Measurements from ENCODE around the gene BRD1. TPM values are rescaled to one million over a fixed set of nuclear protein-coding genes. Genes with fewer than 3 reads are reported as not detected.

BRD1 gene
- total RNA-seq, 4 donors from 2014 or later: 43.4 to 70.5 (median 50.3) TPM

- Histone ChIP-seq H3K4me3 (no peak overlapping the region), H3K27me3 (peaks cover 21% of the 10 kb centered on the region), H3K27ac (no peak overlapping the region), H3K9me3 (peaks cover 0 to 3% of the 10 kb centered on the region in 2 donors), H3K36me3 (no peaks in the 10 kb centered on the region), H3K4me1 (no peaks in the 10 kb centered on the region)
- DNase-seq: no peak
- in situ Hi-C loops (cut with MboI; ENCODE audit: low pct_ligation_motif_present in 1 of 4, low pct_unique_long_range_greater_than_20kb in 1 of 4, low sequenced_read_pairs in 3 of 4): no loop called here
- intact Hi-C loops (cut with DNase I; ENCODE audit: low total_unique reads): no loop called here
- no peak for TF ChIP-seq POLR2AphosphoS5 (IDR thresholded peaks at IDR 0.05)
- TF ChIP-seq POLR2A (IDR thresholded peaks at IDR 0.05): no peak
- TF ChIP-seq CTCF (IDR thresholded peaks at IDR 0.05): no peak
- no peak for TF ChIP-seq EP300 (IDR thresholded peaks at IDR 0.05; ENCODE audit: low read depth)
- WGBS, 2 donors (ENCODE audit: low coverage in 1 of 2): 50 to 85% methylated on average over 2 to 8 of the region's 8 CpGs
Measured at GRCh38 chr22:49738566-49738965, 89.1 kb downstream of the BRD1 start.

- H3K4me1 ChIP-seq: no peaks in the 10 kb centered on the region
- peaks cover 21% of the 10 kb centered on the region for H3K27me3 ChIP-seq
- no peaks in the 10 kb centered on the region for H3K36me3 ChIP-seq
- H3K4me3 ChIP-seq: no peak overlapping the region
- no peak for DNase-seq
- TF ChIP-seq POLR2AphosphoS5 (IDR thresholded peaks at IDR 0.05) (no peak), CTCF (IDR thresholded peaks at IDR 0.05) (no peak), POLR2A (IDR thresholded peaks at IDR 0.05) (no peak), EP300 (IDR thresholded peaks at IDR 0.05; ENCODE audit: low read depth) (no peak)
- no peaks in the 10 kb centered on the region for H3K9me3 ChIP-seq
- 90 to 92% methylated on average over 4 to 12 of the region's 12 CpGs for WGBS, 2 donors (ENCODE audit: low coverage in 1 of 2)
- H3K27ac ChIP-seq: no peak overlapping the region
- in situ Hi-C loops (cut with MboI; ENCODE audit: low pct_ligation_motif_present in 1 of 4, low pct_unique_long_range_greater_than_20kb in 1 of 4, low sequenced_read_pairs in 3 of 4) (no loop called here), intact Hi-C loops (cut with DNase I; ENCODE audit: low total_unique reads) (no loop called here)
Measured at GRCh38 chr22:49738006-49738405, 89.7 kb downstream of the BRD1 start.

GRCh38 chr22:49737101-49737551 is 90.5 kb downstream of the BRD1 start:
- 81% methylated on average over 9 of the region's 12 CpGs; no CpG with 5 or more reads in 1 of the 2 donors for WGBS, 2 donors (ENCODE audit: low coverage in 1 of 2)
- DNase-seq: no peak
- Histone ChIP-seq H3K27me3 (peaks cover 24% of the 10 kb centered on the region), H3K27ac (no peak overlapping the region), H3K4me1 (no peaks in the 10 kb centered on the region), H3K9me3 (no peaks in the 10 kb centered on the region), H3K4me3 (no peak overlapping the region), H3K36me3 (no peaks in the 10 kb centered on the region)
- TF ChIP-seq POLR2A (IDR thresholded peaks at IDR 0.05) (no peak), EP300 (IDR thresholded peaks at IDR 0.05; ENCODE audit: low read depth) (no peak), POLR2AphosphoS5 (IDR thresholded peaks at IDR 0.05) (no peak), CTCF (IDR thresholded peaks at IDR 0.05) (no peak)
- intact Hi-C loops (cut with DNase I; ENCODE audit: low total_unique reads) (no loop called here), in situ Hi-C loops (cut with MboI; ENCODE audit: low pct_ligation_motif_present in 1 of 4, low pct_unique_long_range_greater_than_20kb in 1 of 4, low sequenced_read_pairs in 3 of 4) (no loop called here)

GRCh38 chr22:49736538-49736937 is 91.1 kb downstream of the BRD1 start:
- Histone ChIP-seq H3K27ac (no peak overlapping the region), H3K27me3 (peaks cover 24% of the 10 kb centered on the region), H3K4me3 (no peak overlapping the region), H3K4me1 (no peaks in the 10 kb centered on the region), H3K36me3 (no peaks in the 10 kb centered on the region), H3K9me3 (no peaks in the 10 kb centered on the region)
- in situ Hi-C loops (cut with MboI; ENCODE audit: low pct_ligation_motif_present in 1 of 4, low pct_unique_long_range_greater_than_20kb in 1 of 4, low sequenced_read_pairs in 3 of 4): no loop called here
- no peak for TF ChIP-seq CTCF (IDR thresholded peaks at IDR 0.05)
- TF ChIP-seq POLR2A (IDR thresholded peaks at IDR 0.05): no peak
- TF ChIP-seq EP300 (IDR thresholded peaks at IDR 0.05; ENCODE audit: low read depth): no peak
- no peak for TF ChIP-seq POLR2AphosphoS5 (IDR thresholded peaks at IDR 0.05)
- DNase-seq: no peak
- 88% methylated on average over 5 of the region's 5 CpGs; no CpG with 5 or more reads in 1 of the 2 donors for WGBS, 2 donors (ENCODE audit: low coverage in 1 of 2)
- intact Hi-C loops (cut with DNase I; ENCODE audit: low total_unique reads): no loop called here

Measured in transverse colon (tissue), 4 donors.